Fibroblast of mammary gland (primary cell): Measurements from ENCODE around the gene SPOCD1.

Experiments
- DNase-seq: peaks from one replicate; pipeline ENCODE4 v3.0.0-alpha.2; 2010; ENCODE audit warnings: low read depth
- H3K4me3 ChIP-seq: 2 replicates; pipeline ENCODE4 v1.5.1; 2011; ENCODE audit warnings: low read depth, mild to moderate bottlenecking, low read length, moderate library complexity; ENCODE audit not compliant: control insufficient read depth
- TF ChIP-seq, protein P1 (sequence below): conservative IDR thresholded peaks from 2 replicates; pipeline ENCODE4 v1.5.1; 2011; ENCODE audit warnings: low read depth, low read length, inconsistent platforms; ENCODE audit not compliant: control insufficient read depth, insufficient read depth

Gene SPOCD1

DNA sequence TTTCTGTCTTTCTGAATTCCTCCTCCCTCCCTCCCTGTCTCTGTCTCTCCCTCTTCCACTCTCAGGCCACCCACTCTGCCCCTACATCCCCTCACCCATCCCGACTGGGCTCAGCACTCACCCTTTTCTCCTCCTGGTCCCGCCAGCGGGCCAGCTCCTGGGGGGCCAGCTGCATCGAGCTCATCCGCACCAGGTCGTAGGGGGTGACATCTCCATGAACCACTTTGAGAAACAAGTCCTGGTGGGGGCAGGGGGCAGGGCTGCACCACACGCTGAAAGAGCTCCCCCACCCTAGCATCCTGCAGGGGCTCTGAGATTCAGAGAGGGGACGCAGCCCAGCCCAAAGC, 17.8 kb downstream of the SPOCD1 start:
- peak overlapping the region; percentile 65 for H3K4me3 ChIP-seq
- TF ChIP-seq, protein P1, sequence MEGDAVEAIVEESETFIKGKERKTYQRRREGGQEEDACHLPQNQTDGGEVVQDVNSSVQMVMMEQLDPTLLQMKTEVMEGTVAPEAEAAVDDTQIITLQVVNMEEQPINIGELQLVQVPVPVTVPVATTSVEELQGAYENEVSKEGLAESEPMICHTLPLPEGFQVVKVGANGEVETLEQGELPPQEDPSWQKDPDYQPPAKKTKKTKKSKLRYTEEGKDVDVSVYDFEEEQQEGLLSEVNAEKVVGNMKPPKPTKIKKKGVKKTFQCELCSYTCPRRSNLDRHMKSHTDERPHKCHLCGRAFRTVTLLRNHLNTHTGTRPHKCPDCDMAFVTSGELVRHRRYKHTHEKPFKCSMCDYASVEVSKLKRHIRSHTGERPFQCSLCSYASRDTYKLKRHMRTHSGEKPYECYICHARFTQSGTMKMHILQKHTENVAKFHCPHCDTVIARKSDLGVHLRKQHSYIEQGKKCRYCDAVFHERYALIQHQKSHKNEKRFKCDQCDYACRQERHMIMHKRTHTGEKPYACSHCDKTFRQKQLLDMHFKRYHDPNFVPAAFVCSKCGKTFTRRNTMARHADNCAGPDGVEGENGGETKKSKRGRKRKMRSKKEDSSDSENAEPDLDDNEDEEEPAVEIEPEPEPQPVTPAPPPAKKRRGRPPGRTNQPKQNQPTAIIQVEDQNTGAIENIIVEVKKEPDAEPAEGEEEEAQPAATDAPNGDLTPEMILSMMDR, result no peak
- no peak for DNase-seq

DNA sequence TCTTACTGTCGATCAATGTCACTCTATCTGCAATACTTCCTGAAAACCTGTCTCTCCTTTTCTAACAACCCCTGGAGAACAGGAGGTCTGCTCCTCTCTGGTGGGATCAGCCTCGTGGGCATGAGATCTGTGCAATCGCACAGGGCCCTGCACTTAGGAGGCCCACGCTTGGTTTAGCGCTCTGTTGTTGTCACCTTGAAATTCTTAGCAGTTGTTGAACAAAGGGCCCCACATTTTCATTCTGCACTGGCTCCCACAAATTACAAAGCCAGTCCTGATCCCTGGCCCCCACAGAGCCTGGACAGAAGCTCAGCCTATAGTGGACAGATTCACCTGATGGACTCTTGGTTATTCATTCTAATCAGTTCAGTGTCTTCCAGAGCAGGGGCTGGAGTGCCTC, 18.6 kb downstream of the SPOCD1 start:
- TF ChIP-seq, protein P1, result no peak
- peak overlapping the region; percentile 65 for H3K4me3 ChIP-seq

DNA sequence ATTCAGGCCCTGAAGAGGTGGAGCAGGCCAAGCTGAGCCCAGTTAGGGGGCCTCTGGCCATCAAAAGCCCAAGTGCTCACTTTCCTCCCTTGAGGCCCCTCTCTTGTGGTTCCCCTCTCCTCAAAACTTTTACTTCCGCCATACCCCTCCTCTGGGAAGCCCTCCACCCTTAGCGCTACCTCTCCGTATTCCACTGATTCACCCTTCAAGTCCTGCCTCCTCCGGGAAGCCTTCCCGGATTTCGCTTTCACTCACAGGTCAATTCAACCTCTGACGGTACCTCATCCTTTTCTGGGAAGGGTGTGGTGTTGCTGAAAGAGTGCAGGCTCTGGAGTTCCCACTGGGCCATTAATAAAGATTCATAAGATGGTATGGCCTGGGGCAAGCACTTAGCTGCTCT, 19.1 kb downstream of the SPOCD1 start:
- no peak for DNase-seq
- peak overlapping the region; percentile 65 for H3K4me3 ChIP-seq
- TF ChIP-seq, protein P1, result no peak

More for the DNA sequence above, 18.6 kb downstream of the SPOCD1 start:
- DNase-seq, result no peak

DNA sequence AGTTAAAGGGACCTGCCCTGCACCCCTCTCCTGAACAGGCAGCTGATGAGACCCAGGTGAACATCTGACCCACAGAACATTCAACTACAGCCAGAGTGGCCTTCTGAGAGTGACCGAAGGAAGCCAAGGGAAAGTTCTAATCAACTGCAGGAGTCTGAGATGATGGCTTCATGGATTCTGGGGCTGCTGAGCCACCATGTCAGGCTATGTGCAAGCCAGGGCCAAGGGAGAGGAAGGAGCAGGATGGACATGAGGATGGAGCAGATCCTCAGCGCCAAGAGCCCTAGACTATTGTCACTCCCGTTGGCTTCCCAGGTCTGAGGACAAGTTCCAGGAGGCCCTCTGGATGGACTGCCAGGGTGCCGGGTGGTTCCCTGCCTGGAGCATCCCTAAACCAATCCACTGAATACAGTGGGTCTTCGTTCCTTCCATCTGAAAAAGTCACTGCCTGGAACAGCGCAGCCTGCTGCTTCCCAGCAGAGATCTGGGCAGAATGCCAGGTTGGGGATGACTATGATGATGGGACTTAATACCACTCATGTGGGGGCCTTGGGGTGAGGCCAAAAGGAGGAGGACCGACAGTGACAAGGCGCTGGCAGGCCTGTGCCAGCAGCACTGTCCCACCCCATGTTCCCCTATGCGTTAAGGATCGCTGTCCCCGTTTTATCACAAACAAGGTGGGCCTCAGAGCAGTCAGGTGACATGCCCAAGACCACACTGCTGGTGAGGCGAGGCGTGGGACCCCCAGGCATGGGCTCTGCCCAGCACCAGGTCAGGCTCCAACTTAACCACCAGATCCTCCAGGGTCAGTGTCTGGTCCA, 19.8 kb downstream of the SPOCD1 start:
- DNase-seq, result peak; percentile 84

DNA sequence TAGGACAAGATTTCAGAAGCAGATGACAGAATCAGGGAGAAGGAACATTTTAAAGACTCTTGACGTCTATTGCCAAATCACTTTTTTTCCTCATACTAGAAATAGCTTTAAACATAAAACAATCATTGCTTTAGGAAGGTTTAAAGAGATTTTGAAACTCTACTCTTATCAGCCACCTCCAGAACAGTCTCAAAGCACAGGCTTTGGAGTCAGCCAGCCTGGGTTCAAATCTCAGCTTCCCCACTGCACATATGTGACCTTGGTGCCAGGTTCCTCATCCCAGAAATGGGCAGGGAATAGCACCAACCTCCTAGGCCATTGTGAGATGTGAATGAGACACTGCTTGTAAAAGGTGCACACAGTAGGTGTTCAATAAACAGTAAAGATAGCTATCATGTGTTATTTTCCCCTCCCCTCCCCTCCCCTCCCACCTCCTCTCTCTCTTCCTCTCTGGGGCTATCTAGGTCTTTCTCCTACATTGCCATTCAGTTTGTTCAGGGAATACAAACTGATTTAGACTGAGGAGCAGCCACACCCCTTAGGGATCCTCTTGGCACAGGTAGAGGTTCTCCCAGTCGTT, 20.6 kb downstream of the SPOCD1 start:
- DNase-seq, result no peak
- H3K4me3 ChIP-seq, result no peak overlapping the region

More for the DNA sequence above, 19.8 kb downstream of the SPOCD1 start:
- H3K4me3 ChIP-seq, result peak overlapping the region; percentile 65
- TF ChIP-seq, protein P1, result no peak

DNA sequence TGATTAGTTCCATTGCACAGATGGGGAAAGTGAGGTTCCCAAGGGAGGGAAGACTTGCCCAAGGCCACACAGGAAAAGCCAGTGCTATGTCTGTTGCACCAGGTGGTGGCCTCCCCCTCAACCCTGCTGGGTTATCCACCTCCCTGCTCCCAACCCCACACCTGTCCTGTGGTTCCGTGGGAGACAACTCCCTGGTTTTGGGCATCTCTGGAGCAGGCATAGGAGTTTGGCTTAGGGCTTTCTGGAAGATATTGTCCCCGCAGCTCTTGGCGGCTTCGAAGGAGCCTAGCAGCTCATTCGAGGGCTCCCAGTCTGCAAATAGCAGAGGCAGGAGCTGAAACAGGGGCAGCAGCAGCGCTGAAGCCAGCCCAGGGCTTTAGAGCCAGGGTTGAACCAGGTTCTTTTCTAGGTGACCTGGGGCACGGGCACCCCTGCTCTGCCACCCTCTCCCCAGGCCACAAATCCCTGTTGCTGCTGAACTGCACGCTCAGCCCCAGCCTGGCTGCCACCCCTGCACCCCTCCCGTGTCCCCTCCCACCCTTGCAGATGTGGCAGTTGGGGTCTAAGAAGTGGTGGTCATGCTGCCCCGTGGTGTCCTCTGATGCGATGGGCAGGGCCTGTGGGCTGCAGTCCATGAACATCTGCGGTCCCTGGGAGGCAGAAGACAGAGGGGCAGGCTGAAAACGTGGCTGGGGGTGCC, 22.1 kb downstream of the SPOCD1 start:
- TF ChIP-seq, protein P1, result no peak
- DNase-seq, result no peak
- no peak overlapping the region for H3K4me3 ChIP-seq

More for the DNA sequence above, 20.6 kb downstream of the SPOCD1 start:
- TF ChIP-seq, protein P1, result no peak
